K562 (cell line): ENCODE measurements around the gene EML2. TPM values are rescaled to one million over a fixed set of nuclear protein-coding genes. Genes with fewer than 3 reads are reported as not detected.
A peak's percentile ranks its signal among the peaks of the same experiment; 100 is the strongest.

Experiments
- ATAC-seq: fragments of 200-7000 bp; cut with Tn5 transposase; 3 replicates; pipeline ENCODE4 v1.9.1; 2020; ENCODE audit warnings: moderate library complexity
- BruUV-seq: library from RNA; stranded (reverse); fragments of 400-500 nt; replicated peaks from 2 replicates; lab custom pipeline; 2021; lab: Mats Ljungman, UMichigan
- CTCF ChIA-PET: fragments of 300-600 bp; formaldehyde crosslinking; extraction: SDS; loops from one replicate; lab custom pipeline; 2021; ENCODE audit warnings: low intra/inter-chr PET ratio; lab: Yijun Ruan, JAX
- POLR2A ChIA-PET: fragments of 300-600, 350-650 bp; sonication (Branson Sonifier 250); formaldehyde crosslinking; extraction: SDS; loops from one replicate; lab custom pipeline; 2021; ENCODE audit warnings: antibody characterized with exemption, inconsistent platforms; lab: Yijun Ruan, JAX
- DNase-seq, 4 experiments: peaks; one replicate each; pipeline versions ENCODE4 v3.0.0 to v3.0.0-alpha.2; 2011 to 2018; ENCODE audit warnings: low spot score in 3 of 4, mixed read lengths in 3 of 4; ENCODE audit errors: extremely low read depth in 1 of 4
- FAIRE-seq: peaks from 2 replicates; lab custom pipeline; 2011; peaks lifted over from hg19 to GRCh38; lab: Jason Lieb, UNC
- H2AFZ ChIP-seq: 2 replicates; pipeline ENCODE4 v1.6.0; 2011; ENCODE audit warnings: low read depth, low read length, control low read depth, inconsistent platforms
- H3K27ac ChIP-seq: fragments of 200-600 bp; 3 replicates; pipeline ENCODE4 v1.8.0; 2011; ENCODE audit warnings: low read depth, mild to moderate bottlenecking, control low read depth, inconsistent platforms, low read length, moderate library complexity, mixed read lengths; ENCODE audit errors: extremely low read depth
- H3K27me3 ChIP-seq, 2 experiments: fragments of 300-600 bp in 1 of 2; 2 replicates in 1 of 2; 3 replicates in 1 of 2; pipeline versions ENCODE4 v1.6.0 to v1.8.0; 2011; ENCODE audit warnings: inconsistent platforms in 2 of 2, low read length in 2 of 2, mild to moderate bottlenecking in 1 of 2, mixed read lengths in 1 of 2, moderate library complexity in 1 of 2; ENCODE audit not compliant: control insufficient read depth in 2 of 2, insufficient read depth in 2 of 2
- H3K36me3 ChIP-seq: fragments of 300-600 bp; 3 replicates; pipeline ENCODE4 v1.8.0; 2011; ENCODE audit warnings: mild to moderate bottlenecking, low read length, inconsistent platforms; ENCODE audit not compliant: control insufficient read depth, insufficient read depth
- H3K4me1 ChIP-seq, 2 experiments: fragments of 200-600 bp in 1 of 2; replicated peaks in 1 of 2; 2 replicates in 1 of 2; 3 replicates in 1 of 2; pipeline versions ENCODE4 v1.5.1 to v1.8.0; 2011; ENCODE audit warnings: inconsistent platforms in 2 of 2, low read length in 2 of 2, mild to moderate bottlenecking in 1 of 2, mixed read lengths in 1 of 2, moderate library complexity in 1 of 2; ENCODE audit not compliant: control insufficient read depth in 2 of 2, insufficient read depth in 2 of 2
- H3K4me2 ChIP-seq: 2 replicates; pipeline ENCODE4 v1.6.1; 2011; ENCODE audit warnings: low read length, control low read depth, inconsistent platforms, mixed read lengths; ENCODE audit not compliant: insufficient read depth
- H3K4me3 ChIP-seq: fragments of 200-600 bp; sonication (generic), shearing (Covaris generic); 2 replicates; pipeline ENCODE4 v1.5.1; 2016; ENCODE audit warnings: control low read depth, inconsistent platforms
- H3K79me2 ChIP-seq: fragments of 200-600 bp; 3 replicates; pipeline ENCODE4 v1.8.0; 2011; ENCODE audit warnings: low read length, inconsistent platforms; ENCODE audit not compliant: control insufficient read depth, insufficient read depth
- H3K9ac ChIP-seq, 2 experiments: 2 replicates each; pipeline versions ENCODE4 v1.6.0 to v1.6.1; 2011; ENCODE audit warnings: low read depth in 2 of 2, low read length in 2 of 2, control low read depth in 1 of 2, inconsistent platforms in 1 of 2, mild to moderate bottlenecking in 1 of 2, mixed read lengths in 1 of 2; ENCODE audit not compliant: insufficient read depth in 1 of 2
- H3K9me1 ChIP-seq: one replicate; pipeline ENCODE4 v1.6.0; 2011; ENCODE audit warnings: inconsistent platforms, mild to moderate bottlenecking, low read length, moderate library complexity; ENCODE audit not compliant: control insufficient read depth, insufficient read depth
- H3K9me3 ChIP-seq: replicated peaks from 2 replicates; pipeline ENCODE4 v1.5.1; 2011; ENCODE audit warnings: low read depth, low read length, inconsistent platforms; ENCODE audit not compliant: control insufficient read depth, insufficient read depth
- H4K20me1 ChIP-seq: replicated peaks from 2 replicates; pipeline ENCODE4 v1.6.1; 2011; ENCODE audit warnings: low read length, inconsistent platforms, mixed read lengths; ENCODE audit not compliant: control insufficient read depth, insufficient read depth
- BCOR ChIP-seq: fragments of 450-650 bp; IDR thresholded peaks from 2 replicates; pipeline ENCODE4 v1.6.1; 2016
- CBFB ChIP-seq: sonication (generic); formaldehyde crosslinking; IDR thresholded peaks from 2 replicates; pipeline ENCODE4 v1.4.0; 2020; ENCODE audit warnings: mild to moderate bottlenecking, missing genetic modification reagents
- CCNT2 ChIP-seq: IDR thresholded peaks from 2 replicates; pipeline ENCODE4 v1.6.1; 2011; ENCODE audit warnings: borderline replicate concordance, low read depth, mild to moderate bottlenecking, moderate library complexity, mixed read lengths, low read length; ENCODE audit not compliant: insufficient read length; ENCODE audit errors: extremely low read depth
- DMBX1 ChIP-seq: fragments of 250-450 bp; sonication (Bioruptor Pico); IDR thresholded peaks from 2 replicates; pipeline ENCODE4 v1.8.0; 2022; ENCODE audit warnings: inconsistent platforms, mild to moderate bottlenecking, moderate library complexity, borderline replicate concordance
- FOXP1 ChIP-seq: sonication (generic); formaldehyde crosslinking; IDR thresholded peaks from 2 replicates; pipeline ENCODE4 v1.8.0; 2022; ENCODE audit warnings: mild to moderate bottlenecking, missing genetic modification reagents
- GABPB1 ChIP-seq: sonication (generic); formaldehyde crosslinking; IDR thresholded peaks from 2 replicates; pipeline ENCODE4 v1.8.0; 2022; ENCODE audit warnings: mild to moderate bottlenecking, missing genetic modification reagents
- HDAC6 ChIP-seq: IDR thresholded peaks from 2 replicates; pipeline ENCODE4 v1.6.1; 2012; ENCODE audit warnings: low read depth, mild to moderate bottlenecking, control low read depth, inconsistent platforms, low read length, moderate library complexity
- HDGF ChIP-seq: fragments of 450-650 bp; IDR thresholded peaks from 2 replicates; pipeline ENCODE4 v1.6.1; 2016
- NFIC ChIP-seq: fragments of 450-650 bp; IDR thresholded peaks from 2 replicates; pipeline ENCODE4 v1.6.1; 2017; ENCODE audit warnings: mild to moderate bottlenecking, inconsistent platforms
- SREBF2 ChIP-seq: sonication (generic); formaldehyde crosslinking; IDR thresholded peaks from 2 replicates; pipeline ENCODE4 v1.4.0; 2020; ENCODE audit warnings: mild to moderate bottlenecking, missing genetic modification reagents
- SRF ChIP-seq, 2 experiments: fragments of 250-450, 450-650 bp in 1 of 2; sonication (Bioruptor Pico) in 1 of 2; sonication (generic) in 1 of 2; formaldehyde crosslinking; IDR thresholded peaks; 2 replicates each; pipeline versions ENCODE4 v1.5.0 to v1.5.1; 2020 to 2022; ENCODE audit warnings: mild to moderate bottlenecking in 1 of 2, missing genetic modification reagents in 1 of 2
- TARDBP ChIP-seq: fragments of 450-650 bp; IDR thresholded peaks from 2 replicates; pipeline ENCODE4 v1.6.1; 2016
- ZNF212 ChIP-seq: fragments of 450-650 bp; formaldehyde crosslinking; IDR thresholded peaks from 2 replicates; pipeline ENCODE4 v1.4.0; 2020; ENCODE audit warnings: mild to moderate bottlenecking
- ZSCAN32 ChIP-seq: fragments of 450-650 bp; formaldehyde crosslinking; IDR thresholded peaks from 2 replicates; pipeline ENCODE4 v1.4.0; 2020; ENCODE audit warnings: mild to moderate bottlenecking, moderate library complexity
- WGBS: fragments of 100-300 bp; shearing (Covaris generic); methylation state at CpG from one replicate; pipeline ENCODE4 v1.1.6; 2016; ENCODE audit warnings: low coverage, mixed read lengths; ENCODE audit not compliant: insufficient coverage; ENCODE audit errors: missing lambda C conversion rate; 5-methylcytosine and 5-hydroxymethylcytosine counted together
- in situ Hi-C: fragments of 300-500 bp; cut with MboI; formaldehyde crosslinking; loops from 4 replicates; pipeline ENCODE4 v1.15.0; 2018; ENCODE audit warnings: inconsistent platforms, mixed read lengths
- intact Hi-C: fragments of 100-400 bp; cut with micrococcal nuclease; formaldehyde crosslinking; loops from 2 replicates; pipeline ENCODE4 v1.14.2; 2022
- polyA plus RNA-seq, 8 experiments: library from polyadenylated mRNA; depleted of rRNA in 4 of 8; stranded (reverse) in 5 of 8; unstranded in 3 of 8; fragments of >200 nt; fragmentation: Nextera tagmentation in 2 of 8; fragmentation: Illumina TruSeq in 1 of 8; extraction: Ambion mirVana in 2 of 8; extraction: Trizol in 1 of 8; gene quantifications; 2 replicates each; pipeline versions ENCODE4 v1.2.1 to v1.2.3, GENCODE V29; 2011 to 2014; ENCODE audit warnings: inconsistent platforms in 1 of 8, missing spikeins in 1 of 8
- total RNA-seq, 7 experiments: library from RNA; depleted of rRNA in 6 of 7; stranded (reverse); fragments of >200 nt in 6 of 7; fragmentation: Illumina TruSeq in 2 of 7; extraction: Trizol in 2 of 7; gene quantifications; 2 replicates each; pipeline versions ENCODE4 v1.2.1 to v1.2.3, GENCODE V29; 2011 to 2021; ENCODE audit warnings: low replicate concordance in 1 of 7
- TF ChIP-seq, protein P1 (sequence below): fragments of 250-450 bp; sonication (Bioruptor Pico); IDR thresholded peaks from 2 replicates; pipeline ENCODE4 v1.6.1; 2021; ENCODE audit warnings: mild to moderate bottlenecking
- TF ChIP-seq, protein P2 (sequence below): fragments of 250-450 bp; sonication (Bioruptor Pico); IDR thresholded peaks from 2 replicates; pipeline ENCODE4 v1.8.0; 2022; ENCODE audit warnings: moderate library complexity, mild to moderate bottlenecking, inconsistent platforms

The EML2 gene
- total and polyA plus RNA-seq, 9 of the 15 experiments (the other 6 are each of a cell fraction or from before 2014, with no cell fraction given), result 2.6 to 69.6 (median 24.8) TPM

DNA sequence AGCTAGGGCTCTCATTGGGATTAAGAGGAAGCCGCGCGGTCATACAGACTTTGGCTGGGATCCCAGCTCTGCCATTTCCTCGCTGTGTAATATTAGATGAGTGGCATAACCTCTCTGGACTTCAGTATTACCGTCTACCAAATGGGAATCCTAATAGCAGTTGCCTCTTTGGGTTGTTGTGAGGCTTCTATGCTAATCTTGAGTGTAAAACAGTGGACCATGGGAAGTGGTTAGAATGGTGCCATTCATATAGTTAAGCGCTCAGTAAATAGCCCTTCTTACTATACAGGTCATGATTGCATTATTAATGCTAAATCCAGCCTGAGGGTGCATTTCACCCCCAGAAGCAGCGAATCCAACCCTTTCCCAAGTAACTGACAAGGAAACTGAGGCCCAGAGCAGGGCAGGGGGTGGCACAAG, 54.0 kb downstream of the EML2 start:
- in situ Hi-C loops, result no loop called here
- no peak for TF ChIP-seq SREBF2 (CRISPR knock-in tag)
- TF ChIP-seq GABPB1 (CRISPR knock-in tag), result 0 out of 2 replicates have a peak, but pooled peaks have one; percentile 5
- no peak for TF ChIP-seq SRF (CRISPR knock-in tag; IDR thresholded peaks at IDR 0.05)
- TF ChIP-seq, protein P1, sequence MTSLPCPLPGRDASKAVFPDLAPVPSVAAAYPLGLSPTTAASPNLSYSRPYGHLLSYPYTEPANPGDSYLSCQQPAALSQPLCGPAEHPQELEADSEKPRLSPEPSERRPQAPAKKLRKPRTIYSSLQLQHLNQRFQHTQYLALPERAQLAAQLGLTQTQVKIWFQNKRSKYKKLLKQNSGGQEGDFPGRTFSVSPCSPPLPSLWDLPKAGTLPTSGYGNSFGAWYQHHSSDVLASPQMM, result no peak
- TF ChIP-seq FOXP1 (CRISPR knock-in tag), result no peak
- peak; percentile 0 for TF ChIP-seq CCNT2
- TF ChIP-seq ZSCAN32 (CRISPR knock-in tag), result no peak
- peak; percentile 99 for TF ChIP-seq BCOR
- TF ChIP-seq HDAC6, result no peak
- TF ChIP-seq CBFB (CRISPR knock-in tag), result no peak
- 0 out of 2 replicates have a peak, but pooled peaks have one; percentile 39 for TF ChIP-seq HDGF
- TF ChIP-seq ZNF212 (CRISPR knock-in tag), result no peak
- TF ChIP-seq NFIC, result peak; percentile 67
- 0 out of 2 replicates have a peak, but pooled peaks have one; percentile 32 for TF ChIP-seq DMBX1 (CRISPR knock-in tag)
- 0 out of 2 replicates have a peak, but pooled peaks have one; percentile 13 for TF ChIP-seq TARDBP
- TF ChIP-seq, protein P2, sequence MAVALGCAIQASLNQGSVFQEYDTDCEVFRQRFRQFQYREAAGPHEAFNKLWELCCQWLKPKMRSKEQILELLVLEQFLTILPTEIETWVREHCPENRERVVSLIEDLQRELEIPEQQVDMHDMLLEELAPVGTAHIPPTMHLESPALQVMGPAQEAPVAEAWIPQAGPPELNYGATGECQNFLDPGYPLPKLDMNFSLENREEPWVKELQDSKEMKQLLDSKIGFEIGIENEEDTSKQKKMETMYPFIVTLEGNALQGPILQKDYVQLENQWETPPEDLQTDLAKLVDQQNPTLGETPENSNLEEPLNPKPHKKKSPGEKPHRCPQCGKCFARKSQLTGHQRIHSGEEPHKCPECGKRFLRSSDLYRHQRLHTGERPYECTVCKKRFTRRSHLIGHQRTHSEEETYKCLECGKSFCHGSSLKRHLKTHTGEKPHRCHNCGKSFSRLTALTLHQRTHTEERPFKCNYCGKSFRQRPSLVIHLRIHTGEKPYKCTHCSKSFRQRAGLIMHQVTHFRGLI (CRISPR knock-in tag), result peak; percentile 58; the same call in 1 of the 2 replicates

More for the DNA sequence above, 54.0 kb downstream of the EML2 start:
- Histone ChIP-seq H3K9me1 (no peaks in the 10 kb centered on the region), H3K27me3 (no peaks in the 10 kb centered on the region), H3K4me2 (peak overlapping the region; percentile 97), H3K79me2 (peaks cover 32% of the 10 kb centered on the region), H3K36me3 (peaks cover 8% of the 10 kb centered on the region; the same call in 1 of the 3 replicates), H3K4me1 (peaks cover 13 to 24% of the 10 kb centered on the region in 2 experiments; a peak in 4 of 5 replicates), H3K4me3 (peak overlapping the region; percentile 68), H3K27ac (peak overlapping the region; percentile 99), H2AFZ (peak overlapping the region; percentile 99), H4K20me1 (no peaks in the 10 kb centered on the region), H3K9ac (peak overlapping the region; percentile 90 to 94; a peak in 3 of 4 replicates), H3K9me3 (no peaks in the 10 kb centered on the region)
- WGBS, result 17% methylated on average over 7 of the region's 7 CpGs
- BruUV-seq, result TSS peak; percentile 95
- intact Hi-C loops, result no loop called here
- CTCF ChIA-PET, result interaction anchor here (0.6 kb wide), 1 partner anchor 61 kb away, joined by 3 read pairs; no protein-coding TSS in a partner anchor
- no peak for DNase-seq
- ATAC-seq, result no peak
- FAIRE-seq, result no peak
- POLR2A ChIA-PET, result interaction anchor here (0.6 to 1.9 kb wide), 2 partner anchors 57 to 86 kb away, joined by 3 to 7 read pairs; no protein-coding TSS in a partner anchor
